ENCODE data around the gene GAK. TPM values are rescaled to one million over a fixed set of nuclear protein-coding genes. Genes with fewer than 3 reads are reported as not detected.
"Not testable (repeated sequence)": the region's sequence is repeated elsewhere in the genome, so short reads cannot be mapped to it uniquely, and the experiment has no call there.

The GAK gene
- total RNA-seq = 10 to 100 TPM; 53.2 to 85.0 (median 64.5) TPM
- long read RNA-seq, partial matches to known transcripts = 2 of 2 reads
- long read RNA-seq, other reads (novel, unspliced or antisense) = 0 of 2 reads

DNA sequence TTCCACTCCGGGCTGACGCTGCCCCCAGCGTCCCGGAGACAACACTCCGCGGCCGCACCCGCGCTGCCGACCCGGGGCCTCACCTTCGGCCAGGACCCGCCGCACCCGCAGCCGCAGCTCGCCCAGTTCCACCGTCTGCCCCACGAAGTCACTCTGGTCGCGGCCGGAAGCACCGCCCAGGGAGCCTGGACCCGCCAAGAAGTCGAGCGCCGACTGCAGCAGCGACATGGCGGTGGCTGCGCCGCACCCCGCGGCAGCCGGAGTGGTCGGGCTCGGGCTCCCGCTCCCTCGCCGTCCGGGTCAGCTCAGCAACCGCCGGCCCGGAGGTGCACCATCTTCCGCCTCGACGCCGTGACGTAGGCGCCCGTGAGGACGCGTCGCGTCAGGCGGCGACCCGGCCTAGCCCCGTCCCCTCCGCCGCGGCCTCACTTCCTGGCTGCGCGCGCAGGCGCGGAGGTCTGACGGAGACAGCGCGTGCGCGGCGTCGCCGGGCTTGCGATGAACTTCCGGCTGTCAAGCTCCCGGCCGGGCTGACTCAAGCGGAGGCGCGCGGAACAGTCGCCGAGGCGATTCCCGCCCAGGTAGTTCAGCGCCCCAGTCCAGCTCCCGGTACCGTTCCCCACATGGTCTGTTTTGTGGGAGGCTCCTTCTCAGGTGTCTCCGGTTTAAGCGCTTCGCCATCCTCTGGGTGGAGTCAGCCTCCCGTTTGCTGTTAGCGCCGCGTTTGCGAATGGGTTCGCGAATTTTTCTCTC lies at the start of gene GAK, which contains the start of gene TMEM175:
GAK (minus strand) TSS at position 357 of the 753 bp plus-strand sequence; CDS start at position 228, 129 bp downstream.
TMEM175 (plus strand) TSS at position 501 of the 753 bp plus-strand sequence. CDS start 15,280 bp downstream, outside the sequence.
- peak; percentile 97 to 98 (median 97) for DNase-seq
- H3K4me1 ChIP-seq = peaks cover 0 to 28% (median 9%) of the 10 kb centered on the region in 4 donors
- no peaks in the 10 kb centered on the region for H3K9me3 ChIP-seq
- TF ChIP-seq POLR2A (IDR thresholded peaks at IDR 0.05) = peak; percentile 89
- TF ChIP-seq, protein P1, sequence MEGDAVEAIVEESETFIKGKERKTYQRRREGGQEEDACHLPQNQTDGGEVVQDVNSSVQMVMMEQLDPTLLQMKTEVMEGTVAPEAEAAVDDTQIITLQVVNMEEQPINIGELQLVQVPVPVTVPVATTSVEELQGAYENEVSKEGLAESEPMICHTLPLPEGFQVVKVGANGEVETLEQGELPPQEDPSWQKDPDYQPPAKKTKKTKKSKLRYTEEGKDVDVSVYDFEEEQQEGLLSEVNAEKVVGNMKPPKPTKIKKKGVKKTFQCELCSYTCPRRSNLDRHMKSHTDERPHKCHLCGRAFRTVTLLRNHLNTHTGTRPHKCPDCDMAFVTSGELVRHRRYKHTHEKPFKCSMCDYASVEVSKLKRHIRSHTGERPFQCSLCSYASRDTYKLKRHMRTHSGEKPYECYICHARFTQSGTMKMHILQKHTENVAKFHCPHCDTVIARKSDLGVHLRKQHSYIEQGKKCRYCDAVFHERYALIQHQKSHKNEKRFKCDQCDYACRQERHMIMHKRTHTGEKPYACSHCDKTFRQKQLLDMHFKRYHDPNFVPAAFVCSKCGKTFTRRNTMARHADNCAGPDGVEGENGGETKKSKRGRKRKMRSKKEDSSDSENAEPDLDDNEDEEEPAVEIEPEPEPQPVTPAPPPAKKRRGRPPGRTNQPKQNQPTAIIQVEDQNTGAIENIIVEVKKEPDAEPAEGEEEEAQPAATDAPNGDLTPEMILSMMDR (IDR thresholded peaks at IDR 0.05) = no peak
- H3K36me3 ChIP-seq = no peaks in the 10 kb centered on the region
- intact Hi-C loops (cut with DNase I) = loop anchor here in 1 of 2 donors (5.0 kb wide), 1 partner anchor 40 kb away; the partner anchor contains the start of gene DGKQ
- no peaks in the 10 kb centered on the region for H3K27me3 ChIP-seq
- ATAC-seq = peak; percentile 95 to 98 (median 97)
- peak within 1 kb of the TSS; percentile 63 to 87 (median 87) for H3K27ac ChIP-seq
- H3K4me3 ChIP-seq = peak within 1 kb of the TSS; percentile 96 to 100 (median 98)
- WGBS (ENCODE audit: insufficient coverage, low coverage, low lambda C conversion rate, missing lambda C conversion rate) = 0% methylated on average over 27 of the region's 99 CpGs

DNA sequence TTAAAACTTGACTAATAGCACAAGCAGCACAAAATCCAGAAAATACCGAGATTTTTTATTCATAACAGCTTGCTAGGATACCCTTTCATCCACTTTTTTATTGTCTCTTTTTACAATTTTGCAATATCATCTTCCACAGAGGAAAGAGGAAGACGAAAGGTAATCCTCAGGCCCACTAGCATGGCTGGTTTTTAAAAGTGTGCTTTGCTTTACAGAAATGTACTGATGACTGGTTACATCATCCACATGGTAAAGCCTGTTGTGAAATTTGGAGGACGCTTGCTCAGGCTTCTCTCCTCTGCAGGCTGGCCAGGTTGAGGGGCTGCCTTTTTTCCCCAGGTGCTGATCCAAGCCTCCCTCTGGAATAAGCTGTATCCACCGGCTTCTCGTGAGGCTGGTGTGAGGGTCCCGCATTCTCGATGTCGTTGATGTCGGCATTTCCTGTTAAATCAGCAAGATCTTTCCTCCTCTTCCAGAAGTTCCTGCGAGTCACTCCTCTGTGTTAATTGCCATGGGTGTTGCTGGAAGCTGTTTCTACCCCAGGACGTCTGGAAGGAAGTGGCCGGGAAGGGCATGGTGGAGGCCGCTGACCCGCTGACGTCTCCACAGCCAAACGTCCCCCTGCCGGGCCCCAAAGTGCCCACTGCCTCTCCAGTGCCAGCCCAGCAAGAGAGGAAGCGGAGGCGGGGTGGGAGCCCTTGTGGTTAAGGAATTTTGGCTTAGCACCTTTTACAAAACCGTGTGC lies 47.0 kb upstream of the GAK start:
- TF ChIP-seq, protein P1 (IDR thresholded peaks at IDR 0.05) = no peak
- TF ChIP-seq POLR2A (IDR thresholded peaks at IDR 0.05) = no peak
- 24% methylated on average over 4 of the region's 20 CpGs for WGBS (ENCODE audit: insufficient coverage, low coverage, low lambda C conversion rate, missing lambda C conversion rate)
- Histone ChIP-seq H3K36me3 (no peaks in the 10 kb centered on the region), H3K4me1 (no peaks in the 10 kb centered on the region), H3K9me3 (no peaks in the 10 kb centered on the region), H3K27me3 (no peaks in the 10 kb centered on the region), H3K27ac (no peak overlapping the region), H3K4me3 (no peak overlapping the region)
- no peak for DNase-seq
- peak in 3 of 4 donors; percentile 33 to 64 (median 53) for ATAC-seq
- intact Hi-C loops (cut with DNase I) = no loop called here

DNA sequence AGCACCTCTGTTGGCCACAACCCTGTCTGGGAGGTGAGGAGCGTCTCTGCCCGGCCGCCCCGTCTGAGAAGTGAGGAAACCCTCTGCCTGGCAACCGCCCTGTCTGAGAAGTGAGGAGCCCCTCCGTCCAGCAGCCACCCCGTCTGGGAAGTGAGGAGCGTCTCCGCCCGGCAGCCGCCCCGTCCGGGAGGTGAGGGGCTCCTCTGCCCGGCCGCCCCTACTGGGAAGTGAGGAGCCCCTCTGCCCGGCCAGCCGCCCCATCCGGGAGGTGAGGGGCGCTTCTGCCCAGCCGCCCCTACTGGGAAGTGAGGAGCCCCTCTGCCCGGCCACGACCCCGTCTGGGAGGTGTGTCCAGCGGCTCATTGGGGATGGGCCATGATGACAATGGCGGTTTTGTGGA lies 43.9 kb upstream of the GAK start:
- H3K4me3 ChIP-seq; ATAC-seq; H3K27me3 ChIP-seq; H3K27ac ChIP-seq; intact Hi-C loops (cut with DNase I); H3K9me3 ChIP-seq; DNase-seq; H3K36me3 ChIP-seq: not testable (repeated sequence)
- H3K4me1 ChIP-seq = peaks cover 0 to 21% (median 5%) of the 10 kb centered on the region in 4 donors
- no CpG with 5 or more reads among the region's 25 CpGs for WGBS (ENCODE audit: insufficient coverage, low coverage, low lambda C conversion rate, missing lambda C conversion rate)

DNA sequence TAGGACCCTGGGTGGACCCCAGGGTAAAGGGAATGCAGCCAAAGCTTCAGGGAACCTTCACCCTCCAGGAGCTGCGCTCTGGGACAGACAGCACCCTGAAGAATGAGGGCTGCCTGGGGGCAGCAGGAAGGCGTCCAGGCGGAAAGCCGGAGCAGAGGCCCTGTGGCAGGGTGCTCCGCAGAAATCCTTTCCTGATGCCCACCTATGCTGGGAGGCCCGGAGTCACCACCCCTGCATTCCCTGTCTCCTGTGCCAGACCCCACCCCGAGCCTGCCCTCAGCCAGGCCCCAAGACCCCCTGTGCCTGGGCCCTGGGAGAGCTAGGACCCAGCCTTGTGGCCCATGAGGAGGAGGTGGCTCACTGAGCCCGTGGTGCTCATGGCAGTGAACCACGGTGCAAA lies 42.6 kb upstream of the GAK start:
- Histone ChIP-seq H3K27me3 (no peaks in the 10 kb centered on the region), H3K36me3 (no peaks in the 10 kb centered on the region), H3K9me3 (no peaks in the 10 kb centered on the region), H3K4me3 (no peak overlapping the region), H3K27ac (no peak overlapping the region), H3K4me1 (peaks cover 0 to 21% (median 5%) of the 10 kb centered on the region in 4 donors)
- intact Hi-C loops (cut with DNase I) = loop anchor here in 1 of 2 donors (5.0 kb wide), 1 partner anchor 42 kb away; the partner anchor contains the start of genes GAK and TMEM175
- ATAC-seq (no peak), DNase-seq (no peak)
- TF ChIP-seq POLR2A (IDR thresholded peaks at IDR 0.05) = no peak
- TF ChIP-seq, protein P1 (IDR thresholded peaks at IDR 0.05) = no peak
- WGBS (ENCODE audit: insufficient coverage, low coverage, low lambda C conversion rate, missing lambda C conversion rate) = 80% methylated on average over 1 of the region's 9 CpGs

Measured in right lobe of liver (tissue), 6 donors.